Neuron (in vitro differentiated cells): ENCODE measurements around the gene DVL3.

Source experiments
- H2AFZ ChIP-seq: one replicate; pipeline ENCODE4 v1.6.1; 2013; ENCODE audit warnings: low read depth, mild to moderate bottlenecking, inconsistent platforms, low read length, moderate library complexity
- H3K27me3 ChIP-seq: one replicate; pipeline ENCODE4 v1.6.1; 2013; ENCODE audit warnings: low read length; ENCODE audit not compliant: insufficient read depth
- H3K36me3 ChIP-seq: one replicate; pipeline ENCODE4 v1.6.1; 2013; ENCODE audit warnings: low read length; ENCODE audit not compliant: insufficient read depth
- H3K4me1 ChIP-seq: one replicate; pipeline ENCODE4 v1.6.1; 2013; ENCODE audit warnings: low read length; ENCODE audit not compliant: insufficient read depth
- H3K4me3 ChIP-seq: 2 replicates; pipeline ENCODE4 v1.5.1; 2013; ENCODE audit warnings: mild to moderate bottlenecking, low read length, moderate library complexity
- H3K9me3 ChIP-seq: one replicate; pipeline ENCODE4 v1.6.1; 2013; ENCODE audit warnings: low read length

DVL3 gene

GRCh38 chr3:184174646-184175492, 19.7 kb downstream of the DVL3 start, which contains the start of gene AP2M1:
AP2M1 (plus strand) TSS chr3:184174855; CDS start chr3:184176994, 2,139 bp downstream.
- Histone ChIP-seq H2AFZ (peak within 1 kb of the TSS; percentile 64), H3K4me3 (peak within 1 kb of the TSS; percentile 89), H3K4me1 (peaks cover 26% of the 10 kb centered on the region), H3K9me3 (no peaks in the 10 kb centered on the region), H3K27me3 (no peaks in the 10 kb centered on the region), H3K36me3 (peaks cover 45% of the 10 kb centered on the region)

- H3K36me3 ChIP-seq = peaks cover 48% of the 10 kb centered on the region
These were observed 20.3 kb downstream of the DVL3 start for GRCh38 chr3:184175506-184175905.

GRCh38 chr3:184175981-184176376, 20.8 kb downstream of the DVL3 start:
- Histone ChIP-seq H3K9me3 (no peaks in the 10 kb centered on the region), H2AFZ (no peak overlapping the region), H3K36me3 (peaks cover 48% of the 10 kb centered on the region), H3K4me1 (peaks cover 26% of the 10 kb centered on the region), H3K4me3 (peak overlapping the region; percentile 89), H3K27me3 (no peaks in the 10 kb centered on the region)

More at GRCh38 chr3:184175506-184175905, 20.3 kb downstream of the DVL3 start:
- H3K27me3 ChIP-seq = no peaks in the 10 kb centered on the region
- H3K4me1 ChIP-seq = peaks cover 26% of the 10 kb centered on the region
- H3K9me3 ChIP-seq = no peaks in the 10 kb centered on the region
- H2AFZ ChIP-seq = no peak overlapping the region
- peak overlapping the region; percentile 89 for H3K4me3 ChIP-seq

GRCh38 chr3:184176377-184177330, 21.5 kb downstream of the DVL3 start:
- no peak overlapping the region for H2AFZ ChIP-seq
- no peaks in the 10 kb centered on the region for H3K9me3 ChIP-seq
- H3K36me3 ChIP-seq = peaks cover 48% of the 10 kb centered on the region
- H3K27me3 ChIP-seq = no peaks in the 10 kb centered on the region
- H3K4me1 ChIP-seq = peaks cover 26% of the 10 kb centered on the region
- H3K4me3 ChIP-seq = peak overlapping the region; percentile 89

- H3K9me3 ChIP-seq = no peaks in the 10 kb centered on the region
- H3K4me1 ChIP-seq = peaks cover 26% of the 10 kb centered on the region
- no peaks in the 10 kb centered on the region for H3K27me3 ChIP-seq
- peaks cover 50% of the 10 kb centered on the region for H3K36me3 ChIP-seq
- H2AFZ ChIP-seq = no peak overlapping the region
- no peak overlapping the region for H3K4me3 ChIP-seq
These were observed 22.2 kb downstream of the DVL3 start for GRCh38 chr3:184177331-184177731.

- no peak overlapping the region for H2AFZ ChIP-seq
- peaks cover 26% of the 10 kb centered on the region for H3K4me1 ChIP-seq
- no peaks in the 10 kb centered on the region for H3K27me3 ChIP-seq
- H3K36me3 ChIP-seq = peaks cover 55% of the 10 kb centered on the region
- no peaks in the 10 kb centered on the region for H3K9me3 ChIP-seq
- H3K4me3 ChIP-seq = no peak overlapping the region
These were observed 22.7 kb downstream of the DVL3 start for GRCh38 chr3:184177767-184178306.

- H2AFZ ChIP-seq = no peak overlapping the region
- peaks cover 62% of the 10 kb centered on the region for H3K36me3 ChIP-seq
- peaks cover 26% of the 10 kb centered on the region for H3K4me1 ChIP-seq
- no peaks in the 10 kb centered on the region for H3K9me3 ChIP-seq
- no peaks in the 10 kb centered on the region for H3K27me3 ChIP-seq
- no peak overlapping the region for H3K4me3 ChIP-seq
These were observed 23.5 kb downstream of the DVL3 start for GRCh38 chr3:184178521-184179138.

GRCh38 chr3:184180165-184180564, 25.0 kb downstream of the DVL3 start:
- no peaks in the 10 kb centered on the region for H3K9me3 ChIP-seq
- no peak overlapping the region for H3K4me3 ChIP-seq
- no peak overlapping the region for H2AFZ ChIP-seq
- peaks cover 27% of the 10 kb centered on the region for H3K4me1 ChIP-seq
- no peaks in the 10 kb centered on the region for H3K27me3 ChIP-seq
- peaks cover 68% of the 10 kb centered on the region for H3K36me3 ChIP-seq

GRCh38 chr3:184181596-184181995, 26.4 kb downstream of the DVL3 start:
- H3K27me3 ChIP-seq = no peaks in the 10 kb centered on the region

GRCh38 chr3:184183679-184184078, 28.5 kb downstream of the DVL3 start:
- Histone ChIP-seq H3K27me3 (no peaks in the 10 kb centered on the region), H2AFZ (no peak overlapping the region), H3K4me3 (no peak overlapping the region), H3K36me3 (peaks cover 66% of the 10 kb centered on the region), H3K9me3 (no peaks in the 10 kb centered on the region), H3K4me1 (peaks cover 19% of the 10 kb centered on the region)

More at GRCh38 chr3:184181596-184181995, 26.4 kb downstream of the DVL3 start:
- Histone ChIP-seq H3K36me3 (peaks cover 68% of the 10 kb centered on the region), H3K4me1 (peaks cover 21% of the 10 kb centered on the region), H3K4me3 (no peak overlapping the region), H3K9me3 (no peaks in the 10 kb centered on the region), H2AFZ (no peak overlapping the region)

GRCh38 chr3:184184546-184185230, 29.5 kb downstream of the DVL3 start:
- Histone ChIP-seq H3K27me3 (no peaks in the 10 kb centered on the region), H2AFZ (peak overlapping the region; percentile 39), H3K36me3 (peaks cover 66% of the 10 kb centered on the region), H3K4me3 (peak overlapping the region; percentile 56), H3K9me3 (no peaks in the 10 kb centered on the region), H3K4me1 (peaks cover 19% of the 10 kb centered on the region)
